ENCODE measurements around the gene SEPTIN10. TPM values are rescaled to one million over a fixed set of nuclear protein-coding genes. Genes with fewer than 3 reads are reported as not detected.
"Not testable (repeated sequence)": the region's sequence is repeated elsewhere in the genome, so short reads cannot be mapped to it uniquely, and the experiment has no call there.

The SEPTIN10 gene
- total RNA-seq, 1 donor from 2014 or later: 69.2 TPM

DNA sequence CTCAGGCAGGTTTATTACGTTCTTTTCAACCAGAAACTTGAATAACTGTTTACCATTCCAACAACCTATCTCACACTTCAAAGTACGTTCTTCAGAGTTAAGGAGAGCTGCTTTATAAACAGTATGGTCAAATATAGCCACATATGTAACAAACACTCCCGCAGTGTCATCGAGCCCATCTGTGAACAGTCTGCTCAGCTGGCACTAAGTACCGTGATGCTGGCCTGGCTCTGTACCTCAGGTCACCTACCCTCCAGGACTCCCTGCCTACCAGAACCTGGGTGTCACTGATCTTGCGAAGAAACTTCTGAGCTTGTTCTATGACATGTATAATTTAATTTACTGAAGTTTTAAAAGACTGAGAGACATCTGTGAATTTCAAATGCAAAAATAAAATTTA is 71.4 kb downstream of the SEPTIN10 start:
- Mint-ChIP-seq H3K9me3 (no peaks in the 10 kb centered on the region), H3K27me3 (ENCODE audit: low read depth) (no peaks in the 10 kb centered on the region), H3K4me1 (no peaks in the 10 kb centered on the region), H3K27ac (no peak overlapping the region), H3K4me3 (no peak overlapping the region), H3K36me3 (peaks cover 5% of the 10 kb centered on the region)
- no peak for DNase-seq (ENCODE audit: low spot score in 2 of 2, unreplicated experiment in 2 of 2)
- TF ChIP-seq, protein P1, sequence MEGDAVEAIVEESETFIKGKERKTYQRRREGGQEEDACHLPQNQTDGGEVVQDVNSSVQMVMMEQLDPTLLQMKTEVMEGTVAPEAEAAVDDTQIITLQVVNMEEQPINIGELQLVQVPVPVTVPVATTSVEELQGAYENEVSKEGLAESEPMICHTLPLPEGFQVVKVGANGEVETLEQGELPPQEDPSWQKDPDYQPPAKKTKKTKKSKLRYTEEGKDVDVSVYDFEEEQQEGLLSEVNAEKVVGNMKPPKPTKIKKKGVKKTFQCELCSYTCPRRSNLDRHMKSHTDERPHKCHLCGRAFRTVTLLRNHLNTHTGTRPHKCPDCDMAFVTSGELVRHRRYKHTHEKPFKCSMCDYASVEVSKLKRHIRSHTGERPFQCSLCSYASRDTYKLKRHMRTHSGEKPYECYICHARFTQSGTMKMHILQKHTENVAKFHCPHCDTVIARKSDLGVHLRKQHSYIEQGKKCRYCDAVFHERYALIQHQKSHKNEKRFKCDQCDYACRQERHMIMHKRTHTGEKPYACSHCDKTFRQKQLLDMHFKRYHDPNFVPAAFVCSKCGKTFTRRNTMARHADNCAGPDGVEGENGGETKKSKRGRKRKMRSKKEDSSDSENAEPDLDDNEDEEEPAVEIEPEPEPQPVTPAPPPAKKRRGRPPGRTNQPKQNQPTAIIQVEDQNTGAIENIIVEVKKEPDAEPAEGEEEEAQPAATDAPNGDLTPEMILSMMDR (IDR thresholded peaks at IDR 0.05; ENCODE audit: unreplicated experiment): no peak

DNA sequence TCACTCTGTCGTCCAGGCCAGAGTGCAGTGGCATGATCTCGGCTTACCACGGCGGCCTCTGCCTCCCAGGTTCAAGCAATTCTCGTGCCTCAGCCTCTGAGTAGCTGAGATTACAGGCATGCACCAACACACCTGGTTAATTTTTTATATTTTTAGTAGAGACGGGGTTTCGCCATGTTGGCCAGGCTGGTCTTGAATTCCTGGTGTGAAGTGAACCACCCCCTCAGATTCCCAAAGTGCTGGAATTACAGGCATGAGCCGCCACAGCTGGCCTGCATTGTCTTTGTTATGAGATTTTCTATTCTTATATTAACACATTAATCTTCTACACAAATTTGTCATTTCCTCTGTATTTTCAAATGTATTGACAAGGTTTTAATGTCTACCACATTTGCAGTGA is 75.2 kb downstream of the SEPTIN10 start:
- no peak for DNase-seq (ENCODE audit: low spot score in 2 of 2, unreplicated experiment in 2 of 2)
- Mint-ChIP-seq H3K4me3 (no peak overlapping the region), H3K9me3 (peaks cover 13% of the 10 kb centered on the region), H3K4me1 (peaks cover 15% of the 10 kb centered on the region), H3K27ac (no peak overlapping the region), H3K27me3 (ENCODE audit: low read depth) (no peaks in the 10 kb centered on the region), H3K36me3 (peaks cover 2% of the 10 kb centered on the region)
- TF ChIP-seq, protein P1 (IDR thresholded peaks at IDR 0.05; ENCODE audit: unreplicated experiment): no peak

DNA sequence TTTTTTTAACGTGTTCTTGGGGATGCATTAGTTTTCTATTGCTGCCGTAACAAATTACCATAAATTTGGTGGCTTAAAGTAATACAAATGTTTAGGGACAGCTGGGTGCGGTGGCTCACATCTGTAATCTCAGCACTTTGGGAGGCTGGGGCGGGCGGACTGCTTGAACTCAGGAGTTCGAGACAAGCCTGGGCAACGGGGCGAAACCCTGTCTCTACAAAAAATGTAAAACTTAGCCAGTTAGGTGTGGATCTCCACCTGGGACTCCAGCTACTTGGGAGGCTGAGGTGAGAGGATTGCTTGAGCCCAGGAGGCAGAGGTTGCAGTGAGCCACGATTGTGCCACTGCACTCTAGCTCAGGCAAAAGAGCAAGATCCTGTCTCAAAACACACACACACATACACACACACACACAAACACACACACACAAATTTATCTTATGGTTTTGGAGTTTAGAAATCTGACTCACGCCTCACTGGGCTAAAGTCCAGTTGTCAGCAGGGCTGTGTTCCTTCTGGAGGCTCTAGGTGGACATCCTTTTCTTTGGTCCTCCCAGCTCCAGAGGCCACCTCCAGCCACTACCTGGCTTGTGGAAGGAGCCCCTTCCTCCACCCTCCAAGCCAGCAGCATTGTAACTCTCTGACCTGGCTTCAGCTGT is 76.1 kb downstream of the SEPTIN10 start:
- no peak for DNase-seq (ENCODE audit: low spot score in 2 of 2, unreplicated experiment in 2 of 2)
- Mint-ChIP-seq H3K36me3 (peaks cover 2% of the 10 kb centered on the region), H3K9me3 (peaks cover 13% of the 10 kb centered on the region), H3K27ac (no peak overlapping the region), H3K4me1 (peaks cover 21% of the 10 kb centered on the region), H3K27me3 (ENCODE audit: low read depth) (no peaks in the 10 kb centered on the region), H3K4me3 (no peak overlapping the region)
- TF ChIP-seq, protein P1 (IDR thresholded peaks at IDR 0.05; ENCODE audit: unreplicated experiment): no peak

DNA sequence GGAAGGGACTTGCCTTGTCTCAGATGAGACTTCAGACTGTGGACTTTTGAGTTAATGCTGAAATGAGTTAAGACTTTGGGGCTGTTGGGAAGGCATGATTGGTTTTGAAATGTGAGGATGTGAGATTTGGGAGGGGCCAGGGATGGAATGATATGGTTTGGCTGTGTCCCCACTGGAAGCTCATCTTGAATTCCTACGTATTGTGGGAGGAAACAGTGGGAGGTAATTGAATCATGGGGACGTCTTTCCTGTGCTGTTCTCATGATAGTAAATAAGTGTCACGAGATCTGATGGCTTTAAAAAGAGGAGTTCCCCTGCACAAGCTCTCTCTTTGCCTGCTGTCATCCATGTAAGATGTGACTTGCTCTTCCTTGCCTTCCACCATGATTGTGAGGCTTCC is 77.2 kb downstream of the SEPTIN10 start:
- DNase-seq (ENCODE audit: low spot score in 2 of 2, unreplicated experiment in 2 of 2); H3K4me3 Mint-ChIP-seq; H3K27ac Mint-ChIP-seq; H3K36me3 Mint-ChIP-seq; H3K27me3 Mint-ChIP-seq (ENCODE audit: low read depth): not testable (repeated sequence)
- H3K9me3 Mint-ChIP-seq: peaks cover 13% of the 10 kb centered on the region
- peaks cover 21% of the 10 kb centered on the region for H3K4me1 Mint-ChIP-seq

DNA sequence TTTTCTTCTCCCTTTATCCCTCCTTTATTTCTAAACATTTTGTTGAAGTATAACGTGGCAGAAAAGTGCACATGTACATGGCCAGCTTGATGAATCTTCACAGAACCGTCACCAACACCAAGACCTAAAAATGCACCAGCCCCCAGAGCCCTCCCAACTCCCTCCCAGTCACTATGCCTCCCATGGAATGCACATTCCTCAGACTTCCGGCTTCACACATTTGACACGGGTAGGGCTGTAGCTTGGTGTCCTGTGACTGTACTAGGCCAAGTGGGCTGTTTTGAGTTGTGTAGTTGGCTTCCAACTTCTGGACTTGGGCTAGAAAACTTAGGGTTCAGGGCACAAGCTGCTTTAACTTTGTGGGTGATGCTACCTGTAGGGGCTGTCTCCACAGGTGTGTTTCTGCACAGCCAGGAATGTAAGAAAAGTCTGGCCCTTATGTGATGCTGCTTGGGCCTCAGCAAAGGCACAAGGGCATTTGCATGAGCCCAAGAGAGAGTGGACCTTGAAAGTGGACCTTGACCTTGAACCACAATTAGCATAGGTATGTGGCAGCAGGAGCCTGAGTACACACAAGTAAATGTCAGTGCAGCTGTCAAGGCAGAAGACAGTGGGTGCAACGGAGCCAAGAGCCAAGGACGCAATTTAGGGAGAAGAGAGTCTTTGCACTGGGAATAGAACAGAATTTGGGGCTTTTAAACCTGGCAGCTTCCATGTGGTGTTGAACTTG is 78.4 kb downstream of the SEPTIN10 start:
- DNase-seq (ENCODE audit: low spot score in 2 of 2, unreplicated experiment in 2 of 2): no peak
- Mint-ChIP-seq H3K36me3 (peaks cover 2% of the 10 kb centered on the region), H3K4me3 (no peak overlapping the region), H3K27me3 (ENCODE audit: low read depth) (no peaks in the 10 kb centered on the region), H3K9me3 (peaks cover 13% of the 10 kb centered on the region), H3K27ac (no peak overlapping the region), H3K4me1 (peaks cover 21% of the 10 kb centered on the region)
- TF ChIP-seq, protein P1 (IDR thresholded peaks at IDR 0.05; ENCODE audit: unreplicated experiment): no peak

DNA sequence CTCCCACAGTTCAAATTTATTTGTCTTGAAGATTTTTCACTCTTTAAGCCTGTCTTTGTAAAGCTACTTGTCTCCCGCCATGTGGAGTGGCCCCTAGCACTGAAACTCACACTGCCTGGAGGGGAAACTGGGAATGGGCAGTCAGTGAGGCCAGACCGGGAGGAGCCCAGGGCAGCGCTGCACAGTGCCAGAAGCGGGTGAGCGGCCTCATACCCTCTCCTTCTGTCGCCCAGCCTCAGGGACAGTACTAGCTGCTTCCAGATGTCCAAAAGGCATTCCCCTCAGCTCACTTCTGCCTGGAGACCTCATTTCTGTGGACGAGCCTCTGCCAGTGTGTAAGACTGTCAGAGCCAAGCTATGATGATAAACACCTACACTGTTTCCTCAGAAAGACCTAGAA is 79.9 kb downstream of the SEPTIN10 start:
- no peak for DNase-seq (ENCODE audit: low spot score in 2 of 2, unreplicated experiment in 2 of 2)
- Mint-ChIP-seq H3K36me3 (peaks cover 2% of the 10 kb centered on the region), H3K4me3 (no peak overlapping the region), H3K9me3 (peaks cover 13% of the 10 kb centered on the region), H3K27me3 (ENCODE audit: low read depth) (no peaks in the 10 kb centered on the region), H3K27ac (no peak overlapping the region), H3K4me1 (peaks cover 21% of the 10 kb centered on the region)
- TF ChIP-seq, protein P1 (IDR thresholded peaks at IDR 0.05; ENCODE audit: unreplicated experiment): no peak

All from mesothelial cell of epicardium (in vitro differentiated cells).